H1 (cell line): ENCODE data around the gene CLEC14A. TPM values are rescaled to one million over a fixed set of nuclear protein-coding genes. Genes with fewer than 3 reads are reported as not detected.

Source experiments
- TAF1 ChIP-seq: IDR thresholded peaks from 2 replicates; pipeline ENCODE4 v1.6.1; 2011; ENCODE audit warnings: mild to moderate bottlenecking, low read depth, low read length
- TBP ChIP-seq: IDR thresholded peaks from 2 replicates; pipeline ENCODE4 v1.6.1; 2011; ENCODE audit warnings: low read depth, low read length, improper control_type of control experiment
- TCF12 ChIP-seq: IDR thresholded peaks from 2 replicates; pipeline ENCODE4 v1.6.1; 2011; ENCODE audit warnings: low read depth, mild to moderate bottlenecking, low read length
- TEAD4 ChIP-seq: IDR thresholded peaks from 2 replicates; pipeline ENCODE4 v1.6.1; 2012; ENCODE audit warnings: low read depth, low read length, inconsistent platforms, mixed read lengths
- ZNF274 ChIP-seq: IDR thresholded peaks from 2 replicates; pipeline ENCODE4 v1.7.0; 2012; ENCODE audit warnings: low read length, borderline replicate concordance; ENCODE audit errors: extremely low read depth
- polyA plus RNA-seq, 7 experiments: library from polyadenylated mRNA; depleted of rRNA in 3 of 7; stranded (reverse) in 5 of 7; unstranded in 2 of 7; fragments of >200 nt in 5 of 7; fragments of 200-250 nt in 2 of 7; gene quantifications; 1 replicate in 5 of 7; 2 replicates in 1 of 7; 4 replicates in 1 of 7; pipeline versions ENCODE4 v1.2.1 to v1.2.3, GENCODE V29; 2011 to 2013; ENCODE audit warnings: missing spikeins in 2 of 7, mixed read lengths in 2 of 7
- total RNA-seq: library from RNA; stranded (reverse); fragmentation: NEBNext Ultra II Directional; extraction: Animal tissue kit (Norgen Biotek cat#: 25700); gene quantifications from 2 replicates; pipeline ENCODE4 v1.2.1, GENCODE V29; 2021

The CLEC14A gene
- total and polyA plus RNA-seq, 2 of the 8 experiments (the other 6 are each of a cell fraction or from before 2014, with no cell fraction given): 0.09 to 0.13 TPM

- TF ChIP-seq TBP (no peak), TCF12 (no peak), TAF1 (no peak), ZNF274 (no peak), TEAD4 (no peak)
These were observed 27.0 kb upstream of the CLEC14A start (continued) for GRCh38 chr14:38282936-38283335.
